HEK293 (cell line): ENCODE results near the gene PCSK9.

Experiments used
- CTCF ChIA-PET: fragments of 350-600 bp; formaldehyde crosslinking; extraction: SDS; loops from one replicate; lab custom pipeline; 2021; ENCODE audit warnings: antibody characterized with exemption; lab: Yijun Ruan, JAX
- POLR2A ChIA-PET: fragments of 300-600 bp; formaldehyde crosslinking; extraction: SDS; loops from one replicate; lab custom pipeline; 2020; ENCODE audit warnings: antibody characterized with exemption, inconsistent platforms; lab: Yijun Ruan, JAX
- H3K27ac ChIP-seq: fragments of 200-500 bp; sonication (Bioruptor generic); 2 replicates; pipeline ENCODE4 v1.5.1; 2014; ENCODE audit warnings: low read depth, low read length, control low read depth, inconsistent platforms; ENCODE audit errors: extremely low read depth
- H3K36me3 ChIP-seq, 2 experiments: fragments of 200-500 bp in 1 of 2; sonication (Bioruptor generic) in 1 of 2; 1 replicate in 1 of 2; 2 replicates in 1 of 2; pipeline ENCODE4 v1.5.1; 2014 to 2017; ENCODE audit warnings: inconsistent platforms in 2 of 2, low read length in 2 of 2; ENCODE audit not compliant: control insufficient read depth in 2 of 2, insufficient read depth in 1 of 2
- H3K4me1 ChIP-seq: fragments of 200-500 bp; sonication (Bioruptor generic); 2 replicates; pipeline ENCODE4 v1.5.1; 2014; ENCODE audit warnings: mild to moderate bottlenecking, low read length, inconsistent platforms; ENCODE audit not compliant: control insufficient read depth, insufficient read depth
- H3K4me3 ChIP-seq: 2 replicates; pipeline ENCODE4 v1.5.1; 2011; ENCODE audit warnings: low read depth, mild to moderate bottlenecking, control low read depth, low read length, moderate library complexity
- H3K9me3 ChIP-seq: fragments of 200-500 bp; sonication (Bioruptor generic); 2 replicates; pipeline ENCODE4 v1.5.1; 2014; ENCODE audit warnings: low read depth, low read length, inconsistent platforms; ENCODE audit not compliant: control insufficient read depth, insufficient read depth
- KLF9 ChIP-seq: fragments of 450-650 bp; formaldehyde crosslinking; IDR thresholded peaks from 2 replicates; pipeline ENCODE4 v1.5.1; 2016; ENCODE audit warnings: missing biosample characterization, missing genetic modification characterization, low read depth
- SCRT1 ChIP-seq: fragments of 450-650 bp; formaldehyde crosslinking; IDR thresholded peaks from 2 replicates; pipeline ENCODE4 v1.5.1; 2016; ENCODE audit warnings: missing biosample characterization, missing genetic modification characterization, borderline replicate concordance
- SCRT2 ChIP-seq: fragments of 450-650 bp; formaldehyde crosslinking; IDR thresholded peaks from 2 replicates; pipeline ENCODE4 v1.5.1; 2016; ENCODE audit warnings: missing biosample characterization, missing genetic modification characterization
- ZFHX2 ChIP-seq: fragments of 450-650 bp; formaldehyde crosslinking; conservative IDR thresholded peaks from 2 replicates; pipeline ENCODE4 v1.5.1; 2016; ENCODE audit warnings: missing biosample characterization, missing genetic modification characterization
- ZFP69B ChIP-seq: fragments of 450-650 bp; formaldehyde crosslinking; IDR thresholded peaks from 2 replicates; pipeline ENCODE4 v1.5.1; 2016; ENCODE audit warnings: missing biosample characterization, missing genetic modification characterization
- ZIC2 ChIP-seq: fragments of 450-650 bp; formaldehyde crosslinking; IDR thresholded peaks from 2 replicates; pipeline ENCODE4 v1.5.1; 2016; ENCODE audit warnings: missing biosample characterization, missing genetic modification characterization
- ZNF404 ChIP-seq: fragments of 450-650 bp; formaldehyde crosslinking; IDR thresholded peaks from 2 replicates; pipeline ENCODE4 v1.5.1; 2017; ENCODE audit warnings: missing biosample characterization, missing genetic modification characterization
- ZNF623 ChIP-seq: fragments of 450-650 bp; formaldehyde crosslinking; IDR thresholded peaks from 2 replicates; pipeline ENCODE4 v1.5.1; 2016; ENCODE audit warnings: missing biosample characterization, missing genetic modification characterization
- ZNF626 ChIP-seq: fragments of 450-650 bp; sonication (Bioruptor Pico); formaldehyde crosslinking; IDR thresholded peaks from 2 replicates; pipeline ENCODE4 v1.5.1; 2018; ENCODE audit warnings: missing biosample characterization, missing genetic modification characterization, inconsistent platforms
- ZNF677 ChIP-seq: fragments of 450-650 bp; IDR thresholded peaks from 2 replicates; pipeline ENCODE4 v1.5.0; 2018; ENCODE audit warnings: missing biosample characterization, mild to moderate bottlenecking, missing genetic modification characterization, moderate library complexity
- ZNF830 ChIP-seq: fragments of 450-650 bp; IDR thresholded peaks from 2 replicates; pipeline ENCODE4 v1.5.0; 2018; ENCODE audit warnings: missing biosample characterization, missing genetic modification characterization, low read depth, mild to moderate bottlenecking, moderate library complexity
- TF ChIP-seq, protein P1 (sequence below): fragments of 450-650 bp; formaldehyde crosslinking; IDR thresholded peaks from 2 replicates; pipeline ENCODE4 v1.5.1; 2016; ENCODE audit warnings: missing biosample characterization, missing genetic modification characterization, low read depth
- TF ChIP-seq, protein P2 (sequence below): fragments of 450-650 bp; formaldehyde crosslinking; IDR thresholded peaks from 2 replicates; pipeline ENCODE4 v1.5.1; 2016; ENCODE audit warnings: missing biosample characterization, missing genetic modification characterization
- TF ChIP-seq, protein P3 (sequence below): fragments of 450-650 bp; formaldehyde crosslinking; IDR thresholded peaks from 2 replicates; pipeline ENCODE4 v1.5.1; 2017; ENCODE audit warnings: missing biosample characterization, missing genetic modification characterization

The PCSK9 gene

DNA sequence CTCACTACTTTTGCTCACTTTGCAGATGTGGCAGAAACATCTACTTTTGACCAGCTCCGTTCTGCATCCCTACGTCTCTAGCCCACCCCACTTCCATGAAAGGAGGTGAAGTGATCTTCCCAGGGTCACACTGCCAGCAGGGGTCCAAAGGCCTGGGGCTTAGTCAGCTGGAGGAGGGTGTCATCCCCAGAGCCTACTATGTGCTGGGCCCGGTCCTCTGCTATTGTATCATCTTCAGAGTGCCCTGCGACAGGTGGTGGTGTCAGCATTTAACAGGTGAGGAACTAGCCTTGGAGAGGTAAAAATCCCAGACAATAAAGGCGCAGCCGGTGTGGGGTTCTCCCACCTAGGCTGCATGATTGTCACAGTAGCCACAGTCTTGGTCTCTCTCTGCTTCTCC is 46.2 kb upstream of the PCSK9 start:
- TF ChIP-seq ZNF404 (tag by site-specific recombination) (no peak), ZNF830 (tag by site-specific recombination) (no peak), SCRT2 (peak; percentile 87), SCRT1 (peak; percentile 75; the same call in 1 of the 2 replicates), ZFP69B (tag by site-specific recombination) (no peak), ZNF626 (no peak)
- CTCF ChIA-PET: interaction anchor here (0.6 to 2.1 kb wide), 6 partner anchors 24 to 209 kb away, joined by 3 to 15 read pairs (median 5); no protein-coding TSS in a partner anchor

DNA sequence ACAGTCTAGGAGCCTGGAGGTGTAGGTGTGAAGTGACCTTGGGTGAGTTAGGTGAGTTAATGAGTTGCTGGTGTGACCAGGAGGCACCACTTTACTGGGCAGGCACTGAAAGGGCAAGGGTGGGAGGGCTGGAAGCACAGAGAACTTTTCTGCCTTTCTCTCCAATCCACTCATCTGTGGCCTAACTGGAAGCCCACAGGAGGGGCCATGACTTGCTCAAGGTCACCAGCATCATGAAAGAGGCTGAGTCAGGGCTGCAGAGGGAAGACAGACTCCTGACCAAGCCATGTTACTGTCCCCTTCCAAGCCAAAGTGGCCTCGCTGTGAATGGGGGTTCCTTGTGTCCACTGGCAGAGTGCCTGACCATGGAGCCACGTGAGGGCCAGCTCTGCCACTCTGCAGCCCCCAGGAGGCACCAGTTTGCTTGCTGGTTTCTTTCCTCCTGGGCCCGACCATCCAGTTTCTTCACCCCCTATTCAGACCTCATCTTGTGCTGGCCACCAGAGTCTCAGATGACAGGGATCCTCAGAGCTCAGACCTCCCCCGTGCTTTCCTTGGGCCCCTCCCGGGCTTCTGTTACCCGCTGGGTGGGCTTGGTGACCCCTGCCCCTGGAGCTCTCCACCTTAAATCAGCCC is 44.9 kb upstream of the PCSK9 start:
- POLR2A ChIA-PET: no interaction called here

More for the DNA sequence above, 46.2 kb upstream of the PCSK9 start:
- Histone ChIP-seq H3K4me1 (no peaks in the 10 kb centered on the region), H3K27ac (no peak overlapping the region), H3K4me3 (no peak overlapping the region), H3K9me3 (no peaks in the 10 kb centered on the region), H3K36me3 (no peaks in the 10 kb centered on the region)
- POLR2A ChIA-PET: no interaction called here

DNA sequence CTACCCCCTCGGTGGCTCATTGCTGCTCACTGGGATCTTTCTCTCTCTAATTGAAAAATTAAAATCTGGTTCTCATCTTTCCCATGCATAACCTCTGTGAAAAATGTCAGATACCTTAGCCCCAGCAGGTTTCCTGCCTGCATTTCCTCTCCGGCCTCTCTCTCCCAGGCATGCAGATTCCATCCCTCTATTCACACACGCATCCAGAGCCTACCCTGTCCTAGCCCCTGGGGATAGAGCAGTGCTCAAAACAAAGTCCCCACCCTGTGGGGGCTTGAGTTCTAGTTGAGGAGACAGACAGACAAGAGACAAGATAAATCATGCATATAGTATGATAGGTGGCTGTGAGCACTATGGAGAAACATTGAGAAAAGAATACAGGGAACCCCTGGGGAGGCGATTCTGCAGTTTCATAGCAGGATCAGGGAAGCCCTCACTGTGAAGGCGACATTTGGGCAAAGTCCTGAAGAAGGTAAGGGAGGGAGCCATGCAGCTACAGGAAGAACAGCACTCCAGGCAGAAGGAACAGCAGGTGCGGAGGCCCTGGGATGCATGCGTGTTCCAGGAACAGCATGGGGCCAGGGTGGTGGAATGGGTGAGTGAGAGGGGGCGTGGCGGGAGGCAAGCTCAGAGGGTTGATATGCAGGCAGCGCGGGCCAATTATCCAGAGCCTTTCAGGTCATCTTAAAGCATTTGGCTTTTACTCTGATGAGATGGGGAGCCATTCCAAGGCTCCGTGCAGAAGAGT is 44.2 kb upstream of the PCSK9 start:
- ChIA-PET CTCF (interaction anchor here (0.5 to 6.4 kb wide), 12 partner anchors 9 to 925 kb away, joined by 3 to 172 read pairs (median 8); no protein-coding TSS in a partner anchor), POLR2A (no interaction called here)
- H3K36me3 ChIP-seq: no peaks in the 10 kb centered on the region
- TF ChIP-seq ZIC2: peak; percentile 96
- TF ChIP-seq, protein P1, sequence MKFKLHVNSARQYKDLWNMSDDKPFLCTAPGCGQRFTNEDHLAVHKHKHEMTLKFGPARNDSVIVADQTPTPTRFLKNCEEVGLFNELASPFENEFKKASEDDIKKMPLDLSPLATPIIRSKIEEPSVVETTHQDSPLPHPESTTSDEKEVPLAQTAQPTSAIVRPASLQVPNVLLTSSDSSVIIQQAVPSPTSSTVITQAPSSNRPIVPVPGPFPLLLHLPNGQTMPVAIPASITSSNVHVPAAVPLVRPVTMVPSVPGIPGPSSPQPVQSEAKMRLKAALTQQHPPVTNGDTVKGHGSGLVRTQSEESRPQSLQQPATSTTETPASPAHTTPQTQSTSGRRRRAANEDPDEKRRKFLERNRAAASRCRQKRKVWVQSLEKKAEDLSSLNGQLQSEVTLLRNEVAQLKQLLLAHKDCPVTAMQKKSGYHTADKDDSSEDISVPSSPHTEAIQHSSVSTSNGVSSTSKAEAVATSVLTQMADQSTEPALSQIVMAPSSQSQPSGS: no peak
- peak; percentile 42; the same call in 1 of the 2 replicates for TF ChIP-seq KLF9 (tag by site-specific recombination)
- no peak overlapping the region for H3K27ac ChIP-seq
- H3K9me3 ChIP-seq: no peaks in the 10 kb centered on the region
- H3K4me3 ChIP-seq: no peak overlapping the region
- no peaks in the 10 kb centered on the region for H3K4me1 ChIP-seq

More for the DNA sequence above, 44.9 kb upstream of the PCSK9 start:
- H3K9me3 ChIP-seq: no peaks in the 10 kb centered on the region
- no peak overlapping the region for H3K4me3 ChIP-seq
- CTCF ChIA-PET: interaction anchor here (0.5 to 6.4 kb wide), 2 partner anchors 46 to 198 kb away, joined by 3 to 172 read pairs; no protein-coding TSS in a partner anchor
- H3K36me3 ChIP-seq: no peaks in the 10 kb centered on the region
- TF ChIP-seq, protein P2, sequence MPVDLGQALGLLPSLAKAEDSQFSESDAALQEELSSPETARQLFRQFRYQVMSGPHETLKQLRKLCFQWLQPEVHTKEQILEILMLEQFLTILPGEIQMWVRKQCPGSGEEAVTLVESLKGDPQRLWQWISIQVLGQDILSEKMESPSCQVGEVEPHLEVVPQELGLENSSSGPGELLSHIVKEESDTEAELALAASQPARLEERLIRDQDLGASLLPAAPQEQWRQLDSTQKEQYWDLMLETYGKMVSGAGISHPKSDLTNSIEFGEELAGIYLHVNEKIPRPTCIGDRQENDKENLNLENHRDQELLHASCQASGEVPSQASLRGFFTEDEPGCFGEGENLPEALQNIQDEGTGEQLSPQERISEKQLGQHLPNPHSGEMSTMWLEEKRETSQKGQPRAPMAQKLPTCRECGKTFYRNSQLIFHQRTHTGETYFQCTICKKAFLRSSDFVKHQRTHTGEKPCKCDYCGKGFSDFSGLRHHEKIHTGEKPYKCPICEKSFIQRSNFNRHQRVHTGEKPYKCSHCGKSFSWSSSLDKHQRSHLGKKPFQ (tag by site-specific recombination): 0 out of 2 replicates have a peak, but pooled peaks have one; percentile 16
- no peak for TF ChIP-seq ZNF677
- H3K27ac ChIP-seq: no peak overlapping the region
- no peaks in the 10 kb centered on the region for H3K4me1 ChIP-seq

DNA sequence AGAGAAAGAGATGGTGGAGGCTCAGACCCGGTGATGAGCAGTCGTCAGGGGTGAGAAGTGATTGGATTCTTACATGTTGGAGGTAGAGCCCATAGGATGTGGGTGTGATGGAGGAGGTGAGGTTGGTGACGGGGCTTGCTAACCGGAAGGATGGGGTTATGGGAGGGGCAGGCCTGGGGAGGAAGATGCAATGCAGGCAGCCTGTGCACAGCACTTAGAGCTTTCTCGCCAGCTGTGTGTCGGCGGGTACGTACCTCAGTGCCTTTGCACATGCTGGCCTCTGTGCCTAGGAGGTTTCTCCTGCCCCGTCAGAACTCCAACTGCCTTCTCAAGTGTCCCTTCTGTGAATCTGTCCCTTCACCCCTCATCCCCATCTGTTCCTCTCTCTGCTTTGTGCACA is 43.5 kb upstream of the PCSK9 start:
- Histone ChIP-seq H3K4me1 (no peaks in the 10 kb centered on the region), H3K27ac (no peak overlapping the region), H3K9me3 (no peaks in the 10 kb centered on the region), H3K36me3 (no peaks in the 10 kb centered on the region), H3K4me3 (no peak overlapping the region)
- POLR2A ChIA-PET: interaction anchor here (0.5 to 2.2 kb wide), 2 partner anchors 99 to 109 kb away, joined by 5 to 7 read pairs; partner anchors contain the start of gene DHCR24
- CTCF ChIA-PET: interaction anchor here (0.6 to 6.4 kb wide), 23 partner anchors 9 to 926 kb away, joined by 3 to 172 read pairs (median 8); no protein-coding TSS in a partner anchor
- TF ChIP-seq ZFHX2 (tag by site-specific recombination): 0 out of 2 replicates have a peak, but pooled peaks have one; percentile 9
- TF ChIP-seq, protein P3, sequence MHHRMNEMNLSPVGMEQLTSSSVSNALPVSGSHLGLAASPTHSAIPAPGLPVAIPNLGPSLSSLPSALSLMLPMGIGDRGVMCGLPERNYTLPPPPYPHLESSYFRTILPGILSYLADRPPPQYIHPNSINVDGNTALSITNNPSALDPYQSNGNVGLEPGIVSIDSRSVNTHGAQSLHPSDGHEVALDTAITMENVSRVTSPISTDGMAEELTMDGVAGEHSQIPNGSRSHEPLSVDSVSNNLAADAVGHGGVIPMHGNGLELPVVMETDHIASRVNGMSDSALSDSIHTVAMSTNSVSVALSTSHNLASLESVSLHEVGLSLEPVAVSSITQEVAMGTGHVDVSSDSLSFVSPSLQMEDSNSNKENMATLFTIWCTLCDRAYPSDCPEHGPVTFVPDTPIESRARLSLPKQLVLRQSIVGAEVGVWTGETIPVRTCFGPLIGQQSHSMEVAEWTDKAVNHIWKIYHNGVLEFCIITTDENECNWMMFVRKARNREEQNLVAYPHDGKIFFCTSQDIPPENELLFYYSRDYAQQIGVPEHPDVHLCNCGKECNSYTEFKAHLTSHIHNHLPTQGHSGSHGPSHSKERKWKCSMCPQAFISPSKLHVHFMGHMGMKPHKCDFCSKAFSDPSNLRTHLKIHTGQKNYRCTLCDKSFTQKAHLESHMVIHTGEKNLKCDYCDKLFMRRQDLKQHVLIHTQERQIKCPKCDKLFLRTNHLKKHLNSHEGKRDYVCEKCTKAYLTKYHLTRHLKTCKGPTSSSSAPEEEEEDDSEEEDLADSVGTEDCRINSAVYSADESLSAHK (tag by site-specific recombination): no peak
- TF ChIP-seq ZNF623 (tag by site-specific recombination): peak; percentile 91
- TF ChIP-seq, protein P2 (tag by site-specific recombination): no peak
